Liver (tissue), 9 donors: ENCODE data around the gene CCR4. TPM values are rescaled to one million over a fixed set of nuclear protein-coding genes. Genes with fewer than 3 reads are reported as not detected.
A peak's percentile ranks its signal among the peaks of the same experiment; 100 is the strongest.
"Not testable (repeated sequence)": the region's sequence is repeated elsewhere in the genome, so short reads cannot be mapped to it uniquely, and the experiment has no call there.

Experiments used
- DNase-seq: peaks from one replicate; pipeline ENCODE4 v3.0.0-alpha.2; 2017; ENCODE audit warnings: low spot score
- H3K27ac ChIP-seq, 2 donors: one replicate each; pipeline ENCODE4 v1.7.0; 2013; ENCODE audit warnings: inconsistent platforms in 2 of 2, low read length in 2 of 2, control low read depth in 1 of 2, low read depth in 1 of 2, mild to moderate bottlenecking in 1 of 2
- H3K27me3 ChIP-seq, 4 donors: one replicate each; pipeline versions ENCODE4 v1.6.1 to v1.7.0; 2013; ENCODE audit warnings: low read length in 3 of 4, inconsistent platforms in 1 of 4, mild to moderate bottlenecking in 1 of 4, moderate library complexity in 1 of 4; ENCODE audit not compliant: control insufficient read depth in 4 of 4, insufficient read depth in 4 of 4
- H3K36me3 ChIP-seq, 4 donors: one replicate each; pipeline versions ENCODE4 v1.6.1 to v1.7.0; 2013; ENCODE audit warnings: low read length in 3 of 4, mild to moderate bottlenecking in 3 of 4, low read depth in 1 of 4, moderate library complexity in 1 of 4; ENCODE audit not compliant: control insufficient read depth in 4 of 4, insufficient read depth in 3 of 4
- H3K4me1 ChIP-seq, 4 donors: one replicate each; pipeline versions ENCODE4 v1.6.1 to v1.7.0; 2013; ENCODE audit warnings: low read length in 3 of 4, mild to moderate bottlenecking in 3 of 4, moderate library complexity in 1 of 4; ENCODE audit not compliant: control insufficient read depth in 4 of 4, insufficient read depth in 4 of 4
- H3K4me3 ChIP-seq, 3 donors: one replicate each; pipeline versions ENCODE4 v1.6.1 to v1.7.0; 2013; ENCODE audit warnings: low read length in 3 of 3, control low read depth in 1 of 3, low read depth in 1 of 3, mild to moderate bottlenecking in 1 of 3
- H3K9ac ChIP-seq, 2 donors: one replicate each; pipeline ENCODE4 v1.7.0; 2013; ENCODE audit warnings: low read length in 2 of 2, mild to moderate bottlenecking in 2 of 2, moderate library complexity in 2 of 2, control low read depth in 1 of 2, low read depth in 1 of 2
- H3K9me3 ChIP-seq, 4 donors: one replicate each; pipeline versions ENCODE4 v1.6.1 to v1.7.0; 2013; ENCODE audit warnings: low read length in 3 of 4; ENCODE audit not compliant: control insufficient read depth in 4 of 4
- FOXA1 ChIP-seq: IDR thresholded peaks from 2 replicates; pipeline ENCODE4 v1.6.1; 2016; ENCODE audit warnings: antibody characterized with exemption
- FOXA2 ChIP-seq: IDR thresholded peaks from 2 replicates; pipeline ENCODE4 v1.6.1; 2016; ENCODE audit warnings: antibody characterized with exemption
- GABPA ChIP-seq, 2 donors: IDR thresholded peaks in 1 of 2; conservative IDR thresholded peaks in 1 of 2; 2 replicates each; pipeline ENCODE4 v1.6.1; 2016; ENCODE audit warnings: antibody characterized with exemption in 2 of 2, mild to moderate bottlenecking in 1 of 2, moderate library complexity in 1 of 2
- HNF4A ChIP-seq, 2 donors: conservative IDR thresholded peaks; 2 replicates each; pipeline ENCODE4 v1.6.1; 2016; ENCODE audit warnings: antibody characterized with exemption in 2 of 2, mild to moderate bottlenecking in 2 of 2
- HNF4G ChIP-seq: IDR thresholded peaks from 2 replicates; pipeline ENCODE4 v1.6.1; 2016; ENCODE audit warnings: antibody characterized with exemption
- JUND ChIP-seq, 2 donors: IDR thresholded peaks; 2 replicates each; pipeline ENCODE4 v1.6.1; 2016; ENCODE audit warnings: antibody characterized with exemption in 2 of 2
- MAX ChIP-seq: IDR thresholded peaks from 2 replicates; pipeline ENCODE4 v1.6.1; 2016; ENCODE audit warnings: antibody characterized with exemption
- NR2F2 ChIP-seq: IDR thresholded peaks from 2 replicates; pipeline ENCODE4 v1.6.1; 2016; ENCODE audit warnings: antibody characterized with exemption
- RAD21 ChIP-seq, 2 donors: IDR thresholded peaks; 2 replicates each; pipeline ENCODE4 v1.6.1; 2016; ENCODE audit warnings: antibody characterized with exemption in 2 of 2, mild to moderate bottlenecking in 2 of 2
- REST ChIP-seq: IDR thresholded peaks from 2 replicates; pipeline ENCODE4 v1.6.1; 2016; ENCODE audit warnings: antibody characterized with exemption, mild to moderate bottlenecking
- RXRA ChIP-seq, 2 donors: IDR thresholded peaks; 2 replicates each; pipeline ENCODE4 v1.6.1; 2017 to 2018; ENCODE audit warnings: antibody characterized with exemption in 2 of 2, mild to moderate bottlenecking in 1 of 2
- SP1 ChIP-seq: IDR thresholded peaks from 2 replicates; pipeline ENCODE4 v1.6.1; 2018; ENCODE audit warnings: antibody characterized with exemption, mild to moderate bottlenecking
- ZBTB33 ChIP-seq: IDR thresholded peaks from 2 replicates; pipeline ENCODE4 v1.6.1; 2016; ENCODE audit warnings: antibody characterized with exemption
- WGBS: extraction: QIAGEN DNeasy Blood & Tissue Kit; methylation state at CpG from one replicate; pipeline ENCODE4 v1.1.7; 2013; 5-methylcytosine and 5-hydroxymethylcytosine counted together
- polyA plus RNA-seq, 2 donors: library from polyadenylated mRNA; stranded (reverse) in 1 of 2; unstranded in 1 of 2; fragments of 200-250 nt in 1 of 2; fragments of >200 nt in 1 of 2; fragmentation: Nextera tagmentation in 1 of 2; extraction: Ambion mirVana in 1 of 2; gene quantifications; one replicate each; pipeline versions ENCODE4 v1.2.1 to v1.2.3, GENCODE V29; 2013 to 2015
- total RNA-seq, 2 donors: library from RNA; depleted of rRNA; stranded (reverse); fragments of >200 nt; gene quantifications; one replicate each; pipeline ENCODE4 v1.2.3, GENCODE V29; 2014
- TF ChIP-seq, protein P1 (sequence below): fragments of 150-350 bp; IDR thresholded peaks from 2 replicates; pipeline ENCODE4 v1.5.1; 2017; ENCODE audit warnings: improper control_type of control experiment, low read depth, low read length; ENCODE audit not compliant: missing input control
- TF ChIP-seq, protein P2 (sequence below): IDR thresholded peaks from 2 replicates; pipeline ENCODE4 v1.6.1; 2016; ENCODE audit warnings: antibody characterized with exemption
- donor health status: healthy.
- donor health status: healthy.
- donor health status: healthy.
- donor health status: healthy.
- donor health status: healthy.

CCR4 gene
- total and polyA plus RNA-seq, 4 donors, result 0.07 to 1.0 (median 0.17) TPM

DNA sequence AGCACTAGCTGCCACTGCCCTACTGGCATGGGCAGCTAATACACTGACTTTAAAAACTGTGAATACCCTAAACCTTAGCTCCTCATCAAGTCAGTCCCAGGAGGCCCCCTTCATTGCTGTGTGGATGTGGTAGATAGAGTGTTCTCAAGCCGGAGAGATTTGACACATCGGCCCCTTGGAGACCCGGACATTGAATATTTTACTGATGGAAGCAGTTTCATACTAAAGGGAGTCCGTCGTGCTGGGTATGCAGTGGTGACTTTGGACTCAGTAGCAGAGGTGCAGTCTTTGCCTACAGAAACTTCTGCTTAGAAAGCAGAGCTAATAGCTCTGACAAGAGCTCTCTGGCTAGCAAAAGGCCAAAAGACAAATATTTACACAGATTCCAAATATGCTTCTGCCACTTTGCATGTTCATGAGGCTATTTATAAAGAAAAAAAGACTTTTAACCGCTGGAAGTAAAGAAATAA is 17.5 kb downstream of the CCR4 start:
- WGBS, result 34% methylated on average over 6 of the region's 6 CpGs
- TF ChIP-seq SP1 (peak; percentile 56), ZBTB33 (no peak), HNF4G (peak; percentile 37), GABPA (IDR thresholded peaks at IDR 0.05 in 1 of 2, conservative IDR thresholded peaks at IDR 0.05 in 1 of 2) (no peak), HNF4A (conservative IDR thresholded peaks at IDR 0.05) (peak; percentile 71 to 88)

GRCh38 chr3:32969656-32970055 is 18.2 kb downstream of the CCR4 start:
- H3K9me3 ChIP-seq, result peaks cover 0 to 4% (median 0%) of the 10 kb centered on the region in 4 donors
- no peak overlapping the region for H3K4me3 ChIP-seq
- no peaks in the 10 kb centered on the region for H3K36me3 ChIP-seq
- DNase-seq, result no peak
- 72% methylated on average over 4 of the region's 4 CpGs for WGBS
- no peak overlapping the region for H3K27ac ChIP-seq
- no peaks in the 10 kb centered on the region for H3K27me3 ChIP-seq
- H3K4me1 ChIP-seq, result peaks cover 0 to 11% (median 1%) of the 10 kb centered on the region in 4 donors
- TF ChIP-seq HNF4A (conservative IDR thresholded peaks at IDR 0.05) (no peak), MAX (no peak)
- no peak overlapping the region for H3K9ac ChIP-seq

More for the DNA sequence above, 17.5 kb downstream of the CCR4 start:
- H3K27me3 ChIP-seq, result no peaks in the 10 kb centered on the region
- peaks cover 0 to 4% (median 0%) of the 10 kb centered on the region in 4 donors for H3K9me3 ChIP-seq
- no peaks in the 10 kb centered on the region for H3K36me3 ChIP-seq
- peaks cover 0 to 11% (median 1%) of the 10 kb centered on the region in 4 donors for H3K4me1 ChIP-seq
- DNase-seq, result no peak
- H3K4me3 ChIP-seq, result no peak overlapping the region
- no peak overlapping the region for H3K27ac ChIP-seq
- no peak overlapping the region for H3K9ac ChIP-seq

GRCh38 chr3:32971291-32971690 is 19.8 kb downstream of the CCR4 start:
- not testable (repeated sequence) for H3K36me3 ChIP-seq, H3K9me3 ChIP-seq, DNase-seq, H3K27ac ChIP-seq, H3K9ac ChIP-seq, H3K27me3 ChIP-seq, H3K4me3 ChIP-seq
- peaks cover 0 to 11% (median 1%) of the 10 kb centered on the region in 4 donors for H3K4me1 ChIP-seq
- WGBS, result 90% methylated on average over 7 of the region's 7 CpGs

DNA sequence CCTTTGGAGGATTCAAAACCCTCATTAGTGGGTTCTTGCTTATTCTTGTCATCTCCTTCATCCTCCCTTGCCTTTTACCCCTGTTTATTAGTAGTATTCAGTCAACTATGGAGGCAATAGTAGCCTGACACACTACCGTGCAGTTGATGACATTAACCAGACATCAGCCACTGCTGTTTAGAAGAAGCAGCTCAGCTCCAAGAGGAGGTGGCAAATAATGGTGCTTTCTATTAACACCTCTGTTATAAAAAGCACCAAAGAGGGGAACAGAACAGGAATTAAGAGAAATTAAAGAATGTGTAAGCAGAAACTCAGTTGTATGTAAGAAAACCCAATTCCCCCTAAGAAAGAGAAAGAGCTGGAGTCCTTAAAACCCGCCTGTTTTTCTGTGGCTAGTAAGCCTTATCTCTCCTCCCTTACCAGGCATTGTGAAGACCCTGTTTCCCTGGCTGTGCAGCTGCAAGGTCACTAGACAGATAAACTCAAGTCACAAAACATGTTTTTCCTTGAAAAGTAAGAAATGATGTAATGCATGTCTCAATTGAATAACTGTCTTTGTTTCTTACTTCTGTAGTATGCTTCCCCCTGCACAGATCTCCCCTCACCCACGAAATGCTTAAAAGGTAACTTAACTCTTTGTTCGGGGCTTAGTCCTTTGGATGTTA is 21.2 kb downstream of the CCR4 start:
- Histone ChIP-seq H3K27me3 (no peaks in the 10 kb centered on the region), H3K4me1 (peaks cover 0 to 11% (median 1%) of the 10 kb centered on the region in 4 donors), H3K27ac (no peak overlapping the region), H3K4me3 (no peak overlapping the region), H3K9ac (no peak overlapping the region), H3K36me3 (no peaks in the 10 kb centered on the region), H3K9me3 (no peaks in the 10 kb centered on the region)
- DNase-seq, result no peak
- 85% methylated on average over 4 of the region's 4 CpGs for WGBS
- no peak for TF ChIP-seq REST
- TF ChIP-seq FOXA1, result no peak
- no peak for TF ChIP-seq GABPA (IDR thresholded peaks at IDR 0.05 in 1 of 2, conservative IDR thresholded peaks at IDR 0.05 in 1 of 2)
- no peak for TF ChIP-seq HNF4A (conservative IDR thresholded peaks at IDR 0.05)
- no peak for TF ChIP-seq SP1
- no peak for TF ChIP-seq RAD21 (IDR thresholded peaks at IDR 0.05)
- no peak for TF ChIP-seq FOXA2
- no peak for TF ChIP-seq JUND (IDR thresholded peaks at IDR 0.05)
- TF ChIP-seq HNF4G, result no peak
- no peak for TF ChIP-seq RXRA (IDR thresholded peaks at IDR 0.05)
- TF ChIP-seq, protein P1, sequence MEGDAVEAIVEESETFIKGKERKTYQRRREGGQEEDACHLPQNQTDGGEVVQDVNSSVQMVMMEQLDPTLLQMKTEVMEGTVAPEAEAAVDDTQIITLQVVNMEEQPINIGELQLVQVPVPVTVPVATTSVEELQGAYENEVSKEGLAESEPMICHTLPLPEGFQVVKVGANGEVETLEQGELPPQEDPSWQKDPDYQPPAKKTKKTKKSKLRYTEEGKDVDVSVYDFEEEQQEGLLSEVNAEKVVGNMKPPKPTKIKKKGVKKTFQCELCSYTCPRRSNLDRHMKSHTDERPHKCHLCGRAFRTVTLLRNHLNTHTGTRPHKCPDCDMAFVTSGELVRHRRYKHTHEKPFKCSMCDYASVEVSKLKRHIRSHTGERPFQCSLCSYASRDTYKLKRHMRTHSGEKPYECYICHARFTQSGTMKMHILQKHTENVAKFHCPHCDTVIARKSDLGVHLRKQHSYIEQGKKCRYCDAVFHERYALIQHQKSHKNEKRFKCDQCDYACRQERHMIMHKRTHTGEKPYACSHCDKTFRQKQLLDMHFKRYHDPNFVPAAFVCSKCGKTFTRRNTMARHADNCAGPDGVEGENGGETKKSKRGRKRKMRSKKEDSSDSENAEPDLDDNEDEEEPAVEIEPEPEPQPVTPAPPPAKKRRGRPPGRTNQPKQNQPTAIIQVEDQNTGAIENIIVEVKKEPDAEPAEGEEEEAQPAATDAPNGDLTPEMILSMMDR, result no peak
- no peak for TF ChIP-seq NR2F2
- TF ChIP-seq, protein P2, sequence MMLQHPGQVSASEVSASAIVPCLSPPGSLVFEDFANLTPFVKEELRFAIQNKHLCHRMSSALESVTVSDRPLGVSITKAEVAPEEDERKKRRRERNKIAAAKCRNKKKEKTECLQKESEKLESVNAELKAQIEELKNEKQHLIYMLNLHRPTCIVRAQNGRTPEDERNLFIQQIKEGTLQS, result no peak
